A549 (cell line): Measurements from ENCODE around the gene MASTL.

Source experiments
- PHF8 ChIP-seq: fragments of 200-600 bp; sonication (generic); IDR thresholded peaks from 2 replicates; pipeline ENCODE4 v1.6.1; 2016; ENCODE audit warnings: low read depth, mild to moderate bottlenecking, antibody characterized with exemption, moderate library complexity, borderline replicate concordance
- POLR2A ChIP-seq: IDR thresholded peaks from 2 replicates; pipeline ENCODE4 v1.6.1; 2012; ENCODE audit warnings: mild to moderate bottlenecking, low read length
- RNF2 ChIP-seq: fragments of 200-600 bp; sonication (generic); IDR thresholded peaks from 2 replicates; pipeline ENCODE4 v1.6.1; 2016; ENCODE audit warnings: low read depth, mild to moderate bottlenecking, antibody characterized with exemption, moderate library complexity, borderline replicate concordance
- TF ChIP-seq, protein P1 (sequence below): IDR thresholded peaks from 2 replicates; pipeline ENCODE4 v1.6.1; 2012
- TF ChIP-seq, protein P2 (sequence below): fragments of >200 bp; sonication (Bioruptor Twin); formaldehyde crosslinking; IDR thresholded peaks from 3 replicates; pipeline ENCODE4 v1.5.1; 2016

DNA sequence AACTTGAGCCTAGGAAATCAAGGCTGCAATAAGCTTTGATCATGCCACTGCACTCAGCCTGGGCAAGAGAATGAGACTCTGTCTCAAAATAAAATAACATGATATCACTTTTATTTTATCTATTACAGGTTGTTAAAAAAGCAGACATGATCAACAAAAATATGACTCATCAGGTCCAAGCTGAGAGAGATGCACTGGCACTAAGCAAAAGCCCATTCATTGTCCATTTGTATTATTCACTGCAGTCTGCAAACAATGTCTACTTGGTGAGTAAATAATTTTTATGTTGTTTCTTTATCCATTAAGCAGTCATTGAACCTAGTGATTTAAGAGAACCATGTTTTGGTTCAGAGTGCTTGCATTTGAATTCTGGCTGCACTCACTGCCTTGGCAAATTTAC lies 3.3 kb downstream of the MASTL start:
- TF ChIP-seq, protein P1, sequence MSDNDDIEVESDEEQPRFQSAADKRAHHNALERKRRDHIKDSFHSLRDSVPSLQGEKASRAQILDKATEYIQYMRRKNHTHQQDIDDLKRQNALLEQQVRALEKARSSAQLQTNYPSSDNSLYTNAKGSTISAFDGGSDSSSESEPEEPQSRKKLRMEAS: no peak
- TF ChIP-seq, protein P2, sequence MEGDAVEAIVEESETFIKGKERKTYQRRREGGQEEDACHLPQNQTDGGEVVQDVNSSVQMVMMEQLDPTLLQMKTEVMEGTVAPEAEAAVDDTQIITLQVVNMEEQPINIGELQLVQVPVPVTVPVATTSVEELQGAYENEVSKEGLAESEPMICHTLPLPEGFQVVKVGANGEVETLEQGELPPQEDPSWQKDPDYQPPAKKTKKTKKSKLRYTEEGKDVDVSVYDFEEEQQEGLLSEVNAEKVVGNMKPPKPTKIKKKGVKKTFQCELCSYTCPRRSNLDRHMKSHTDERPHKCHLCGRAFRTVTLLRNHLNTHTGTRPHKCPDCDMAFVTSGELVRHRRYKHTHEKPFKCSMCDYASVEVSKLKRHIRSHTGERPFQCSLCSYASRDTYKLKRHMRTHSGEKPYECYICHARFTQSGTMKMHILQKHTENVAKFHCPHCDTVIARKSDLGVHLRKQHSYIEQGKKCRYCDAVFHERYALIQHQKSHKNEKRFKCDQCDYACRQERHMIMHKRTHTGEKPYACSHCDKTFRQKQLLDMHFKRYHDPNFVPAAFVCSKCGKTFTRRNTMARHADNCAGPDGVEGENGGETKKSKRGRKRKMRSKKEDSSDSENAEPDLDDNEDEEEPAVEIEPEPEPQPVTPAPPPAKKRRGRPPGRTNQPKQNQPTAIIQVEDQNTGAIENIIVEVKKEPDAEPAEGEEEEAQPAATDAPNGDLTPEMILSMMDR: no peak
- TF ChIP-seq PHF8 (no peak), RNF2 (no peak), POLR2A (no peak)
